Rectal smooth muscle tissue (tissue), 1 donor: Measurements from ENCODE around the gene RETREG1.

Source experiments
- H3K27ac ChIP-seq: one replicate; pipeline ENCODE4 v1.7.0; 2013; ENCODE audit warnings: low read depth, low read length, inconsistent platforms
- H3K27me3 ChIP-seq: one replicate; pipeline ENCODE4 v1.7.0; 2013; ENCODE audit warnings: low read length; ENCODE audit not compliant: control insufficient read depth, insufficient read depth
- H3K36me3 ChIP-seq: one replicate; pipeline ENCODE4 v1.7.0; 2013; ENCODE audit warnings: low read length; ENCODE audit not compliant: control insufficient read depth, insufficient read depth
- H3K4me1 ChIP-seq: one replicate; pipeline ENCODE4 v1.7.0; 2013; ENCODE audit warnings: low read length; ENCODE audit not compliant: control insufficient read depth, insufficient read depth
- H3K4me3 ChIP-seq: one replicate; pipeline ENCODE4 v1.7.0; 2013; ENCODE audit warnings: low read length
- H3K9ac ChIP-seq: one replicate; pipeline ENCODE4 v1.7.0; 2013; ENCODE audit warnings: low read length

The RETREG1 gene

DNA sequence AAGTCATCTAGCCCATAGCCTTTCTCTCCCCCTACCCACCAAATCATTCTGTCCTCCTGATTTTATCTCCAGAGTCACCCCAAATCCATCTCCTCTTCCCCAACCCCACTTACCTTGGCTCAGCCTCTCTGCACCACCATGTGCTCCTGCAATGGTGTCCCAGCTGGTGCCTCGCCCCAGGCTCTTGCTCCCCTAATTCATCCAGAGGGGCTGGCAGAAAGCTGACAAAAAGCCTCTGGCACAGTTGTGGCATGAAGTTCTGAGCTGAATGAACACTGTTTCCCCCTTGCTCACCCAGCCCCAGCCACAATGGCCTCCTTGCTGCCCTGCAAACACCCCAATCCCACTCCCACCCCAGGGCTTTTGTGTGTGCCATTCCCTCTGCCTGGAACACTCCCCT, 10.2 kb downstream of the RETREG1 start:
- no peaks in the 10 kb centered on the region for H3K4me1 ChIP-seq
- no peaks in the 10 kb centered on the region for H3K27me3 ChIP-seq
- no peak overlapping the region for H3K4me3 ChIP-seq
- no peak overlapping the region for H3K9ac ChIP-seq
- H3K27ac ChIP-seq: no peak overlapping the region
- H3K36me3 ChIP-seq: no peaks in the 10 kb centered on the region

DNA sequence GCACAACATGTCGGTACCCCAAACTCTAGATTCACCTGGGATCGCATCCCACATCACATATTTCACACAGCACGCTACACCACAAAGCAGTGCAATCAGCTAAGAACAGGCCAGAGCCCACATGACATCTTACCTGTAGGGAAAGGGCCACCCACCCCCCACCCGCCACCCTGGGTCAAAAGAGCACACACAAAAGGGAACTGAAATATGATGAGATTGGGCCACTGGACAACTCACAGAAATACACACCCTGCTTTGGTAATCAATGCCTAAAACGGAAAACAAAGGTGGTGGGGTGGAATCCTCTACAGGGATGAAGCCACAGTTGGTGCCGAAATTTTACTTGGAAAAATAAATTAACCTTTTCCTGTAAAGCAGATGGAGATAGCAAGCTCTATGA, 13.1 kb downstream of the RETREG1 start:
- no peaks in the 10 kb centered on the region for H3K4me1 ChIP-seq
- H3K27ac ChIP-seq: no peak overlapping the region
- H3K27me3 ChIP-seq: no peaks in the 10 kb centered on the region
- H3K9ac ChIP-seq: no peak overlapping the region
- H3K4me3 ChIP-seq: no peak overlapping the region
- no peaks in the 10 kb centered on the region for H3K36me3 ChIP-seq

DNA sequence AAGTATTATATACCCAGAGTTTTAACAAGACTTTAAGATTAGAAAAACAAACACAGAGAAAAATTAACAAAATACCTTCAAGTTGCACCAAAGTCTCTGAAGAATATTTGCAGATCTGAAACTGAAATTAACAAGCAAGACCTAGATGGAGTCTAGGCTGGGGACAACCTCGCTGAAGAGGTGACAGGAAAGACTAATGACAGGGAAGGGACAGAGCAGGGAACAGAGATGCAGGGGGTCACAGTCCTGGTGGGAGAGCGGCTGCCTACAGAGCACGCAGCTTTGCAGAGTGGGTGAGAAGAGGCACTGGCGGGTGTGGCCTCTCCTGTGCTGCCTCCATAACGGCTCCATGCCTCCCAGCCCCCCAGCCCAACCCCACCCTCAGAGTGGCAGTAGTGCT, 13.5 kb downstream of the RETREG1 start:
- Histone ChIP-seq H3K27me3 (no peaks in the 10 kb centered on the region), H3K27ac (no peak overlapping the region)

DNA sequence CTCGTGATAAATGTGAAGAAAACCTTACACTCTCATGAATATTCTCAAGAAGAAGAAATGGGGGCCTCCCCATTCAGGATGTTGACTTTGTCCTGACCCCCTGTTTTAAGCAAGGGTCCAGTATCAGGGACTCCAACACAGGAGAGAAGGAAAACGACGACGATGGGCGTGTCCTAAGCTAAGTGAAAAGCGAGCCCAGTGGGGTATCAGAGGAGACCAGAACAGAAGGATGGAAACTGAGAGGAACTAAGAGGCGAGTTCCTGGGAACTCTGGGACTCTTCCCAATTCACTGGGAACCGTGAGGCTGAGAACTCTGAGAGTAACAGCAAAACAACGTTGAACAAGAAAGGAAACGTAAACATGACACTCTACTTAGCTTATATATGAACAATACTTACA, 14.6 kb downstream of the RETREG1 start:
- Histone ChIP-seq H3K27me3 (no peaks in the 10 kb centered on the region), H3K27ac (no peak overlapping the region), H3K4me3 (no peak overlapping the region), H3K9ac (no peak overlapping the region), H3K4me1 (no peaks in the 10 kb centered on the region), H3K36me3 (no peaks in the 10 kb centered on the region)

More for the DNA sequence above, 13.5 kb downstream of the RETREG1 start:
- Histone ChIP-seq H3K4me3 (no peak overlapping the region), H3K36me3 (no peaks in the 10 kb centered on the region), H3K9ac (no peak overlapping the region), H3K4me1 (no peaks in the 10 kb centered on the region)

DNA sequence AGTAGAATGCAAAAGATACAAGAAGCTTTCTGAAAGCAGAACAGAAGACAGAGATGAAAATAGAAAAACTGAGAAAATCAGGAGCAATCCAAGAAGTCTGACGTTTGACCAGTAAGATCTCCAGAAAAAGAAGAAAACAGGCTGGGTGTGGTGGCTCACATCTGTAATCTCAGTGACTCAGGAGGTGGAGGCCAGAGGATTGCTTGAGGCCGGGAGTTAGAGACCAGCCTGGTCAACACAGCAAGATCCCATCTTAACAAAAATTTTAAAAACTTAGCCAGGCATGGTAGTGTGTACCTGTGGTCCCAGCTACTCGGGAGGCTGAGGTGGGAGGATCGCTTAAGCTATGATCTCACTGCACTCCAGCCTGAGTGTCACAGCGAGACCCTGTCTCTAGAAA, 15.9 kb downstream of the RETREG1 start:
- H3K27me3 ChIP-seq: no peaks in the 10 kb centered on the region
- H3K9ac ChIP-seq: no peak overlapping the region
- H3K4me1 ChIP-seq: no peaks in the 10 kb centered on the region
- no peak overlapping the region for H3K27ac ChIP-seq
- H3K36me3 ChIP-seq: no peaks in the 10 kb centered on the region
- no peak overlapping the region for H3K4me3 ChIP-seq

DNA sequence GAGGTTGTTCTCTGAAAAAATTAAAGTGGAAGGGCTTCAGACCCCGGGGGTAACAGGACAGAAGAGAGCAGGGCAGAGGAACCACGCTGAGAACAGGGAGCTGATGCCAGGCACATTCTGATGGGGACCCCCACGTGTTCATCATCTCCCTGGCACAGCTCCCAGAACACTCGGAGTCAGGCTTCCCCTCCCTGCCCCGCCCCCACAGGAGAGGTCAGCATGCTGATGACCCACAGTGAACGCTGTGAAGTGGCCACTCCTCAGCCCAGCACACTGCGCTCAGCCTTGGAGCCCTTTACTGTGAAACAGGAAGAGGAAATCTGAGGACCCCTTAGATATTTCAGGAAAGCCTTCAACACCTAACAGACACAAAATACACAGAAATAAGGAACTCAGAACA, 16.4 kb downstream of the RETREG1 start:
- Histone ChIP-seq H3K27me3 (no peaks in the 10 kb centered on the region), H3K27ac (no peak overlapping the region), H3K36me3 (no peaks in the 10 kb centered on the region), H3K9ac (no peak overlapping the region), H3K4me3 (no peak overlapping the region), H3K4me1 (no peaks in the 10 kb centered on the region)

DNA sequence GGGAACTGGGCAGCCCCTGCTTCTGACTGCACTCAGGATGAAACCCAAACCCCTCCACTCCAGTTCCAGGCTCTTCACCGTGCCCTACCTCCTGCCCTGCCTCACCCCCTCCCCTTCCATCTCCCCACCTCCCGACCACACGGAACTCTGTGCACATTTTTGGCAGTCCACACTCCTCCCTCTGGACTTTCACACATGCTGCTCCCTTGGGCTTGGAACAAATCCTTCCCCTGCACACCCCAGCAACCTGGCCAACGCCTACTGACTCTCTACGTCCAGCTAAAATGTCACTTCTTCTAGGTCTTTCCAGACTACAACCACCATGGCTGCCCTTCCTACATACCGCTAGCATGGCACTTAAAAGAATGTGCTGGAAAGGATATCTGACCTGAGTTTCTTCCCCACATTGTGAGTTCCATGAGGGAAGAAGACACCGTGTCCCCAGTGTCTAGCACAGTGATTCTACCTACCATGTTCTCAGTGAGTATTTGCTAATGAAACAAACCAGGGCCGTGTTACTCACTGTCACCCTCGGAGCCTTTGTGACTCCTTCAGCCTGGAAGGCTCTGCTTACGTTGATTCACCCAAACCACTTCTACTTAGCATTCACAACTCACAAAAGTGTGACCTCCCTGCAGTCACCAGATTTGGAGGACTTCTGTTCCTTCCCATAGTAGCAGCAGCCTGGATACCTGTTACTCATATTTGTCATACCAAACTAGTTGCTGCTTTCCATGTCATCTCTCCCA, 18.7 kb downstream of the RETREG1 start:
- no peak overlapping the region for H3K27ac ChIP-seq

DNA sequence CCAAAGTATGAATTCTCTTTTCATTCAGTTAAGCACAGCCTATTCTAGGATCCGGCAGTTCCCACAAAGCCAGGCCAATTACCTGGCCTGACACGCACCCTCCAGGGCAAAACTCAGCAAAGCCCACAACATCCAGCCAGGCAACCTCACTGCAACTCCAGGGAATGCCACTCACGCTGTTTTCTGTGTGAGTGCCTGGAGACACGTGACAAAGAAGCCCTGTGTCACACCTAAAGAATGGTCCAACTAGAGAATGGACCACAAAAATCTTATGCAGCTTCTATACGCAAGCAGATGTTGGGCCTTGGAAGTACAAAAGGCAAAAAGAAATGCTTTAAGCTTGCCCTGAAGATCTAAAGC, 20.2 kb downstream of the RETREG1 start:
- H3K9ac ChIP-seq: no peak overlapping the region
- no peaks in the 10 kb centered on the region for H3K4me1 ChIP-seq
- H3K4me3 ChIP-seq: no peak overlapping the region
- H3K36me3 ChIP-seq: no peaks in the 10 kb centered on the region
- H3K27me3 ChIP-seq: no peaks in the 10 kb centered on the region
- H3K27ac ChIP-seq: no peak overlapping the region

More for the DNA sequence above, 18.7 kb downstream of the RETREG1 start:
- Histone ChIP-seq H3K9ac (no peak overlapping the region), H3K36me3 (no peaks in the 10 kb centered on the region), H3K4me1 (no peaks in the 10 kb centered on the region), H3K4me3 (no peak overlapping the region), H3K27me3 (no peaks in the 10 kb centered on the region)

DNA sequence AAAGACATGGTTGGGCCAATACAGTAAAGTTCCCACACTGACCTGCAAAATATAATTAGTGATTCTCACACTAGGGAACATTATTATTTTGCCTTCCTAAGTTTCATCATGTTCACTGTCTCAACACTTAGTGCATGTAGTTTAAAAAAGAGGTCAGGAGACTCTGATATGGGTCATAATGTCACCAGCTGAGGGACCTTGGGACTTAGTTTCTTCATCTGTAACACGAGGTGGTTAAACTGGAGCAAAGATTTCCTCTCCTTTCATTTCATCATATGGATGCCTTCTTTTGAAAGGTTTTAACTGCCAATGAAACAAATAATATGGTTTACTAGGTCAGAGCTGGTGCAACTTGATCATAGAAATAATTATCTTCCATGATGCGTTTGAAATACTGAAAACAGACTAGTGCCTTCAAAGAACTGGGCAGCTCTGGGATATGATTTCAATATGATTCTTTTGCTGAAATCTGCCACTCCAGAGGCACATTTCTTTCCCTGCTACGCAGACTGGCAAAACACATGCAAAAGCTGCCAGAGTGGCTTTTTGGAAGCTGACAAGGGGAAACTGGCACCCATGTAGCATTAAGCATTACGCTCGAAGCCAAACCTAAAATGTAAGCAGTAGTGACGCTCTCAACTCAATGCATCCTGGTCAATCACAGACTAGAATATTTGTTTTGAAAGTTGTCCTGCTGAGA, 20.8 kb downstream of the RETREG1 start:
- H3K4me3 ChIP-seq: no peak overlapping the region
- no peak overlapping the region for H3K27ac ChIP-seq
- H3K4me1 ChIP-seq: no peaks in the 10 kb centered on the region
- H3K9ac ChIP-seq: no peak overlapping the region
- H3K36me3 ChIP-seq: no peaks in the 10 kb centered on the region
- no peaks in the 10 kb centered on the region for H3K27me3 ChIP-seq

DNA sequence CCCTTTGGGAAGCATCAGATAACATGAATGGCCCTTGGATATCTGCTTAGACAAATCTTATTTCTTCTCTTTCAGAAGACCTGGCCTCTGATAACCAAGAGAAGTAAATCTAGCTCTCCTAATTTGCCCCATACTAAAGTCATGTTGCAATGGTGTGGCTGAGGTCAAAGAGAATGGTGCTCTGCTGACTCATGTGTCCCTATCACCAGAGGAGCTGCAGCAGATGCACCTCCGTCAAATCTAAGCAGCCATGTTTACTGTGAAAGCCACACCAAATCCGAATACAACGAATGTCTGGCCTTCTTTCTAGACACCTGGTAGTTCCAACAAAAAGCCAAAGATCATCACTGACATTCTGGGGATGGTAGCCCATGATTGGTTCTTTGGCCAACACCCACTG, 23.2 kb downstream of the RETREG1 start:
- no peak overlapping the region for H3K4me3 ChIP-seq
- H3K9ac ChIP-seq: no peak overlapping the region
- no peaks in the 10 kb centered on the region for H3K4me1 ChIP-seq
- H3K27ac ChIP-seq: no peak overlapping the region
- H3K36me3 ChIP-seq: no peaks in the 10 kb centered on the region
- no peaks in the 10 kb centered on the region for H3K27me3 ChIP-seq

DNA sequence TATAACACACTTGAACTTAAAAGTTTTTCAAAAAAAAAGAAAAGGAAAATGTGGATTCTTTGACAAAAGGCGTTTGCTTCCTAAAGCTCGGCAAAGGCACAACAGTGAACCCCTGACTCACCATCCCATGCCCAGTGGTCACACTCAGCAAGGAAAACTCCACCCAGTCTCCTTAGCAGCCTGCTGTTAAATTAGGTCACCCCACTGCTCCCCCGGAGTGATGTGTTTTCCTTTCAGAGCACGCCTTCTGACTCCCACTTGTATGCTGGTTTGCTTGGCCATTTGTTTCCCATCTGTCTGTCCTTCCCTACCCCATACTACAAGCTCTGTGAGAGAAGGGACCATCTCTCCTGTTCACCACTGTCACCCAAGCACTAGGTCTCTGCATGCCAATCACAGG, 23.8 kb downstream of the RETREG1 start:
- no peaks in the 10 kb centered on the region for H3K27me3 ChIP-seq
- no peak overlapping the region for H3K9ac ChIP-seq
- H3K4me1 ChIP-seq: no peaks in the 10 kb centered on the region
- no peak overlapping the region for H3K4me3 ChIP-seq
- no peak overlapping the region for H3K27ac ChIP-seq
- H3K36me3 ChIP-seq: no peaks in the 10 kb centered on the region

DNA sequence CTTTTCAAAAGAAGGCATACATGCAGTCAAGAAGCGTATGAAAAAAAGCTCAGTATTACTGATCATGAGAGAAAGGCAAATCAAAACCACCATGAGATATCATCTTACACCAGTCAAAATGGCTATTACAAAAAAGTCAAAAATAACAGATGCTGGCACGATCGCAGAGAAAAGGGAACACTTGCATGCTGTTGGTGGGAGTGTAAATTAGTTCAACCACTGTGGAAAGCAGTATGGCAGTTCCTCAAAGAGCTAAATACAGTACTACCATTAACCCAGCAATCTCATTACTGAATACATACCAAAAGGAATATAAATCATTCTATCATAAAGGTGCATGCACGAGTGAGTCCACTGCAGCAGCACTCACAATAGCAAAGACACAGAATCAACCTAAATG, 24.5 kb downstream of the RETREG1 start:
- no peak overlapping the region for H3K4me3 ChIP-seq
- H3K27ac ChIP-seq: no peak overlapping the region
- no peaks in the 10 kb centered on the region for H3K4me1 ChIP-seq
- H3K27me3 ChIP-seq: no peaks in the 10 kb centered on the region
- no peak overlapping the region for H3K9ac ChIP-seq
- H3K36me3 ChIP-seq: no peaks in the 10 kb centered on the region

DNA sequence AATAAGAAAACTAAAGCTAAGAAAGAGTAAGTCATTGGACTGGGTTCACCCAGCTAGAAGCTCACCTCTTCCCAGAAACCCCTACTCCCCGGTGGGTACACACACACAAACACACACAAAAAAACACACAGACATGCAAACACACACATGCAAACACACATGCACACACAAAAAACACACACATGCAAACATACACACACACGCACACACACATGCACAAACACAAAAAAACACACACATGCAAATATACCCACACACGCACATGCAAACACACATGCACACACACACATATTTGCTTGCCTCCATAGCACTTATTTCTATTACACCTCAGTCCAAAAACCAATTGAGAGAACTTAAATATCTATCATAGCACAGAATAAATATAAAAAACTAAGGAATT, 26.1 kb downstream of the RETREG1 start:
- no peaks in the 10 kb centered on the region for H3K27me3 ChIP-seq
- H3K9ac ChIP-seq: no peak overlapping the region
- no peaks in the 10 kb centered on the region for H3K4me1 ChIP-seq
- no peak overlapping the region for H3K4me3 ChIP-seq
- no peaks in the 10 kb centered on the region for H3K36me3 ChIP-seq
- no peak overlapping the region for H3K27ac ChIP-seq
